Measurements from ENCODE around the gene MPRIP.

GRCh38 chr17:17149520-17150447 is 107.5 kb downstream of the MPRIP start:
- no peak for TF ChIP-seq CTCF (IDR thresholded peaks at IDR 0.05)
- TF ChIP-seq EZH2 (IDR thresholded peaks at IDR 0.05; ENCODE audit: borderline replicate concordance, insufficient read depth, low read depth, low read length, poor library complexity, severe bottlenecking), result no peak
